Ishikawa (cell line): ENCODE measurements around the gene PRR5.
A peak's percentile ranks its signal among the peaks of the same experiment; 100 is the strongest.

Experiments used
- CEBPB ChIP-seq: IDR thresholded peaks from 2 replicates; pipeline ENCODE4 v1.6.1; 2012
- CREB1 ChIP-seq: IDR thresholded peaks from 2 replicates; pipeline ENCODE4 v1.6.1; 2012; ENCODE audit warnings: low read depth
- EGR1 ChIP-seq: IDR thresholded peaks from 2 replicates; pipeline ENCODE4 v1.6.1; 2012
- EP300 ChIP-seq: IDR thresholded peaks from 2 replicates; pipeline ENCODE4 v1.6.1; 2012; ENCODE audit warnings: borderline replicate concordance
- FOXM1 ChIP-seq: IDR thresholded peaks from 2 replicates; pipeline ENCODE4 v1.6.1; 2012; ENCODE audit warnings: low read depth, borderline replicate concordance
- NFIC ChIP-seq: IDR thresholded peaks from 2 replicates; pipeline ENCODE4 v1.6.1; 2012
- RAD21 ChIP-seq: IDR thresholded peaks from 2 replicates; pipeline ENCODE4 v1.6.1; 2012; ENCODE audit warnings: low read depth
- TAF1 ChIP-seq: IDR thresholded peaks from 2 replicates; pipeline ENCODE4 v1.6.1; 2012; ENCODE audit warnings: low read depth, mild to moderate bottlenecking
- TCF12 ChIP-seq: IDR thresholded peaks from 2 replicates; pipeline ENCODE4 v1.6.1; 2012; ENCODE audit warnings: low read depth
- TEAD4 ChIP-seq: IDR thresholded peaks from 2 replicates; pipeline ENCODE4 v1.6.1; 2012
- USF1 ChIP-seq: IDR thresholded peaks from 2 replicates; pipeline ENCODE4 v1.6.1; 2012
- YY1 ChIP-seq: IDR thresholded peaks from 2 replicates; pipeline ENCODE4 v1.6.1; 2012; ENCODE audit warnings: low read depth
- ZBTB7A ChIP-seq: IDR thresholded peaks from 2 replicates; pipeline ENCODE4 v1.6.1; 2012; ENCODE audit warnings: low read depth
- TF ChIP-seq, protein P1 (sequence below): IDR thresholded peaks from 2 replicates; pipeline ENCODE4 v1.6.1; 2012
- TF ChIP-seq, protein P2 (sequence below): IDR thresholded peaks from 2 replicates; pipeline ENCODE4 v1.6.1; 2012; ENCODE audit warnings: low read depth, mild to moderate bottlenecking

PRR5 gene

DNA sequence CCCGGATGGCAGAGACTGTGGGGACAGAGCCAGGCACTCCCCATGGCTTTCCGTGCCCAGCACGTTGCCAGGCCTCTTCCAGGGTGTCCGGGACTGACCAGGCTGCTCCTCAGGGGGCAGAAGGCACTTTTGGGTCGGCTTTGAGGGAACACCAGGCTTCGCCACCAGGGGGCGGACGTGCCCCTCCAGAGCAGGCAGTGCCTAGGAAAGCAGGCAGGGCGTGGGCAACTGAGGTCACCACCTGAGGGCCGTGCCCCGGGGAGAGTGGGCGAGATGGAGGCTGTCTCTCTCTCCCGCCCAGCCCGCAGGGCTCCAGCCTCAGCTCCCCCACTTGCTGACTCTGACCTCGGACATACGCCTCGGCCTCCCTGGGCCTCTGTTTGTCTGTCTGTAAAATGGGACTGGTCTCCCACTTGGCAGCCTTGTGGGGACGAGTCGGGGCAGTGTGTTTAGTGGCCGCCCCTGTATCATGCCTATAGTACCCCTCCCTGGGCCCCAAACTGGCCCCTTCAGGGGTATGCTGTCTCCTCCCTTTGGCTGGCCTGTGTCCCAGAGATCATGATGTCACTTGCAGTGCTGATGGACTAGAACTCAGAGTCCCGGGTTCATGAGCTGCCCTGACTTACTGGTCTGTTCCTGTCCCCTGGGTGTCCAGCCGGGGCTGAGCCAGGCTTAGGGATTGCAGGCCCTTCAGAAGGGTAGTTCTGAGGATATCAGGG lies 4.4 kb upstream of the PRR5 start:
- no peak for TF ChIP-seq USF1
- peak; percentile 65 for TF ChIP-seq EGR1
- TF ChIP-seq EP300 = no peak
- TF ChIP-seq, protein P1, sequence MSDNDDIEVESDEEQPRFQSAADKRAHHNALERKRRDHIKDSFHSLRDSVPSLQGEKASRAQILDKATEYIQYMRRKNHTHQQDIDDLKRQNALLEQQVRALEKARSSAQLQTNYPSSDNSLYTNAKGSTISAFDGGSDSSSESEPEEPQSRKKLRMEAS = 0 out of 2 replicates have a peak, but pooled peaks have one; percentile 31
- no peak for TF ChIP-seq TCF12
- TF ChIP-seq, protein P2, sequence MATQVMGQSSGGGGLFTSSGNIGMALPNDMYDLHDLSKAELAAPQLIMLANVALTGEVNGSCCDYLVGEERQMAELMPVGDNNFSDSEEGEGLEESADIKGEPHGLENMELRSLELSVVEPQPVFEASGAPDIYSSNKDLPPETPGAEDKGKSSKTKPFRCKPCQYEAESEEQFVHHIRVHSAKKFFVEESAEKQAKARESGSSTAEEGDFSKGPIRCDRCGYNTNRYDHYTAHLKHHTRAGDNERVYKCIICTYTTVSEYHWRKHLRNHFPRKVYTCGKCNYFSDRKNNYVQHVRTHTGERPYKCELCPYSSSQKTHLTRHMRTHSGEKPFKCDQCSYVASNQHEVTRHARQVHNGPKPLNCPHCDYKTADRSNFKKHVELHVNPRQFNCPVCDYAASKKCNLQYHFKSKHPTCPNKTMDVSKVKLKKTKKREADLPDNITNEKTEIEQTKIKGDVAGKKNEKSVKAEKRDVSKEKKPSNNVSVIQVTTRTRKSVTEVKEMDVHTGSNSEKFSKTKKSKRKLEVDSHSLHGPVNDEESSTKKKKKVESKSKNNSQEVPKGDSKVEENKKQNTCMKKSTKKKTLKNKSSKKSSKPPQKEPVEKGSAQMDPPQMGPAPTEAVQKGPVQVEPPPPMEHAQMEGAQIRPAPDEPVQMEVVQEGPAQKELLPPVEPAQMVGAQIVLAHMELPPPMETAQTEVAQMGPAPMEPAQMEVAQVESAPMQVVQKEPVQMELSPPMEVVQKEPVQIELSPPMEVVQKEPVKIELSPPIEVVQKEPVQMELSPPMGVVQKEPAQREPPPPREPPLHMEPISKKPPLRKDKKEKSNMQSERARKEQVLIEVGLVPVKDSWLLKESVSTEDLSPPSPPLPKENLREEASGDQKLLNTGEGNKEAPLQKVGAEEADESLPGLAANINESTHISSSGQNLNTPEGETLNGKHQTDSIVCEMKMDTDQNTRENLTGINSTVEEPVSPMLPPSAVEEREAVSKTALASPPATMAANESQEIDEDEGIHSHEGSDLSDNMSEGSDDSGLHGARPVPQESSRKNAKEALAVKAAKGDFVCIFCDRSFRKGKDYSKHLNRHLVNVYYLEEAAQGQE = no peak
- peak; percentile 97 for TF ChIP-seq RAD21
- no peak for TF ChIP-seq TAF1
- 0 out of 2 replicates have a peak, but pooled peaks have one; percentile 46 for TF ChIP-seq ZBTB7A
- TF ChIP-seq FOXM1 = no peak
- TF ChIP-seq NFIC = no peak
- no peak for TF ChIP-seq CEBPB
- TF ChIP-seq TEAD4 = no peak
- no peak for TF ChIP-seq CREB1
- TF ChIP-seq YY1 = no peak

GRCh38 chr22:44698531-44699421 lies 3.2 kb upstream of the PRR5 start:
- TF ChIP-seq TEAD4 (no peak), TAF1 (no peak), CEBPB (no peak), EP300 (no peak), TCF12 (no peak), USF1 (no peak), EGR1 (no peak), ZBTB7A (no peak), CREB1 (no peak), RAD21 (no peak), NFIC (no peak), FOXM1 (no peak), YY1 (no peak)
- TF ChIP-seq, protein P1 = no peak
- TF ChIP-seq, protein P2 = no peak

GRCh38 chr22:44700456-44700855 lies 1.5 kb upstream of the PRR5 start:
- TF ChIP-seq USF1 (no peak), TEAD4 (no peak), ZBTB7A (no peak), TCF12 (no peak), EP300 (no peak), NFIC (no peak), CREB1 (no peak), YY1 (no peak), RAD21 (no peak), TAF1 (no peak)
- TF ChIP-seq, protein P2 = no peak
- TF ChIP-seq, protein P1 = no peak
